Neutrophil (primary cell): ENCODE data around the gene IL10RB.

Source experiments
- H3K27ac ChIP-seq: fragments of 200-600 bp; sonication (generic); 2 replicates; pipeline ENCODE4 v1.5.1; 2016; ENCODE audit warnings: mild to moderate bottlenecking, moderate library complexity
- H3K27me3 ChIP-seq: fragments of 200-600 bp; sonication (generic); 2 replicates; pipeline ENCODE4 v1.6.0; 2016; ENCODE audit warnings: mild to moderate bottlenecking
- H3K36me3 ChIP-seq: fragments of 200-600 bp; sonication (generic); 2 replicates; pipeline ENCODE4 v1.5.1; 2017
- H3K4me1 ChIP-seq, 2 experiments: fragments of 200-600 bp in 1 of 2; sonication (generic) in 1 of 2; 1 replicate in 1 of 2; 2 replicates in 1 of 2; pipeline versions ENCODE4 v1.5.1 to v1.6.1; 2013 to 2016; ENCODE audit warnings: low read depth in 1 of 2, low read length in 1 of 2, mild to moderate bottlenecking in 1 of 2, moderate library complexity in 1 of 2; ENCODE audit not compliant: control insufficient read depth in 1 of 2, insufficient read depth in 1 of 2
- H3K4me3 ChIP-seq, 2 experiments: fragments of 200-600 bp in 1 of 2; sonication (generic) in 1 of 2; 1 replicate in 1 of 2; 2 replicates in 1 of 2; pipeline ENCODE4 v1.5.1; 2013 to 2016; ENCODE audit warnings: low read depth in 1 of 2, low read length in 1 of 2, mild to moderate bottlenecking in 1 of 2, moderate library complexity in 1 of 2
- H3K9me3 ChIP-seq: fragments of 200-600 bp; sonication (generic); 2 replicates; pipeline ENCODE4 v1.5.1; 2016
- CTCF ChIP-seq: fragments of 200-600 bp; sonication (generic); IDR thresholded peaks from 2 replicates; pipeline ENCODE4 v1.5.1; 2016; ENCODE audit warnings: antibody characterized with exemption

The IL10RB gene

GRCh38 chr21:33305344-33305671, 39.1 kb downstream of the IL10RB start:
- H3K36me3 ChIP-seq = no peaks in the 10 kb centered on the region
- H3K4me1 ChIP-seq = peaks cover 55% of the 10 kb centered on the region in 2 experiments
- TF ChIP-seq CTCF = no peak
- H3K9me3 ChIP-seq = no peaks in the 10 kb centered on the region
- H3K4me3 ChIP-seq = no peak overlapping the region
- H3K27ac ChIP-seq = peak overlapping the region; percentile 88
- no peaks in the 10 kb centered on the region for H3K27me3 ChIP-seq

GRCh38 chr21:33305938-33306337, 39.8 kb downstream of the IL10RB start:
- Histone ChIP-seq H3K9me3 (no peaks in the 10 kb centered on the region), H3K4me3 (no peak overlapping the region), H3K36me3 (no peaks in the 10 kb centered on the region), H3K27me3 (no peaks in the 10 kb centered on the region), H3K4me1 (peaks cover 48 to 49% of the 10 kb centered on the region in 2 experiments), H3K27ac (peak overlapping the region; percentile 88)
- no peak for TF ChIP-seq CTCF

- peaks cover 27% of the 10 kb centered on the region in 2 experiments for H3K4me1 ChIP-seq
- no peaks in the 10 kb centered on the region for H3K36me3 ChIP-seq
- H3K27ac ChIP-seq = no peak overlapping the region
- H3K9me3 ChIP-seq = no peaks in the 10 kb centered on the region
- no peak for TF ChIP-seq CTCF
- H3K27me3 ChIP-seq = no peaks in the 10 kb centered on the region
- no peak overlapping the region for H3K4me3 ChIP-seq
Measured at GRCh38 chr21:33308586-33309490, 42.7 kb downstream of the IL10RB start.

GRCh38 chr21:33309778-33310177, 43.6 kb downstream of the IL10RB start:
- no peaks in the 10 kb centered on the region for H3K36me3 ChIP-seq
- H3K4me3 ChIP-seq = no peak overlapping the region
- no peak for TF ChIP-seq CTCF
- peaks cover 17 to 18% of the 10 kb centered on the region in 2 experiments for H3K4me1 ChIP-seq
- H3K27ac ChIP-seq = no peak overlapping the region
- H3K27me3 ChIP-seq = no peaks in the 10 kb centered on the region
- no peaks in the 10 kb centered on the region for H3K9me3 ChIP-seq

GRCh38 chr21:33312121-33312520, 46.0 kb downstream of the IL10RB start:
- no peaks in the 10 kb centered on the region for H3K27me3 ChIP-seq
- H3K4me1 ChIP-seq = peaks cover 6 to 7% of the 10 kb centered on the region in 2 experiments
- H3K27ac ChIP-seq = peak overlapping the region; percentile 57
- TF ChIP-seq CTCF = no peak
- H3K4me3 ChIP-seq = no peak overlapping the region
- H3K36me3 ChIP-seq = no peaks in the 10 kb centered on the region
- H3K9me3 ChIP-seq = no peaks in the 10 kb centered on the region
